ENCODE measurements around the gene MCUB.

DNA sequence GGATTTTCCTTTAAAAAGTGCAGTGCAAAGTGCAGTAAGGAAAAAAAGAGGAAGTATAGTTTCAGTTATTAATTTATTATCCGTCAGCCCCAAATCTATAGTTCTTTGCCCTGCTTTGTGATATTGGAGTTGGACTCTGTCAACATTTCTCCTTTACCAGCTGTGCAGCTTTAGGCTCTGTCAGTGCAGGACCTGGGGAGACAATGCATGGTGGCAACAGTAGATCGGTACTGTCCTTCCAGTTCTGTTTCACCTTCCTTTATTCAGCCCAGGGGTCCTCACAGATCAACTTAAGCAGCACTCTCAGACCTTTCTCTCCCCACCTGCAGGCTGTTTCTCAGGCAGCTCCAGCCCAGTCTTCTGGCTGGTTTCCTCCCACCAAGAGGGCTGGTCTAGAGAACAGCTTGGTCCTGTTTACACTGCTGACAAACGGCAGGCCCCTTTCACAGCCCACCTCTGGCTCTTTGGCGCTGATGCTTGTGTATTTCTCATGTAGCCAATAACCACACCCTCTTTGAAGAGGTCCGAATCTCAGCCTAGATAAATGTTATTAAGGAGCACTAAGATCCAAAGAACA is 71.6 kb downstream of the MCUB start:
- TF ChIP-seq, protein P1, sequence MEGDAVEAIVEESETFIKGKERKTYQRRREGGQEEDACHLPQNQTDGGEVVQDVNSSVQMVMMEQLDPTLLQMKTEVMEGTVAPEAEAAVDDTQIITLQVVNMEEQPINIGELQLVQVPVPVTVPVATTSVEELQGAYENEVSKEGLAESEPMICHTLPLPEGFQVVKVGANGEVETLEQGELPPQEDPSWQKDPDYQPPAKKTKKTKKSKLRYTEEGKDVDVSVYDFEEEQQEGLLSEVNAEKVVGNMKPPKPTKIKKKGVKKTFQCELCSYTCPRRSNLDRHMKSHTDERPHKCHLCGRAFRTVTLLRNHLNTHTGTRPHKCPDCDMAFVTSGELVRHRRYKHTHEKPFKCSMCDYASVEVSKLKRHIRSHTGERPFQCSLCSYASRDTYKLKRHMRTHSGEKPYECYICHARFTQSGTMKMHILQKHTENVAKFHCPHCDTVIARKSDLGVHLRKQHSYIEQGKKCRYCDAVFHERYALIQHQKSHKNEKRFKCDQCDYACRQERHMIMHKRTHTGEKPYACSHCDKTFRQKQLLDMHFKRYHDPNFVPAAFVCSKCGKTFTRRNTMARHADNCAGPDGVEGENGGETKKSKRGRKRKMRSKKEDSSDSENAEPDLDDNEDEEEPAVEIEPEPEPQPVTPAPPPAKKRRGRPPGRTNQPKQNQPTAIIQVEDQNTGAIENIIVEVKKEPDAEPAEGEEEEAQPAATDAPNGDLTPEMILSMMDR (IDR thresholded peaks at IDR 0.05; ENCODE audit: insufficient read depth, low read length, poor library complexity, severe bottlenecking), result no peak
- no peak for TF ChIP-seq EZH2phosphoT487 (conservative IDR thresholded peaks at IDR 0.05; ENCODE audit: low read length)

Measured in SU-DHL-6 (cell line).